NCI-H128 (cell line): ENCODE measurements around the gene MAPK8.
"Not testable (repeated sequence)": the region's sequence is repeated elsewhere in the genome, so short reads cannot be mapped to it uniquely, and the experiment has no call there.

Experiments
- DNase-seq: peaks from one replicate; lab custom pipeline; 2025; ENCODE audit not compliant: unreplicated experiment; lab: John Stamatoyannopoulos, UW

The MAPK8 gene

GRCh38 chr10:48306265-48306869 lies at the start of gene MAPK8:
Gene MAPK8, plus strand, starts transcription at chr10:48306677. Its CDS starts 94,984 bp downstream, at chr10:48401661.
- DNase-seq, result peak; percentile 77

DNA sequence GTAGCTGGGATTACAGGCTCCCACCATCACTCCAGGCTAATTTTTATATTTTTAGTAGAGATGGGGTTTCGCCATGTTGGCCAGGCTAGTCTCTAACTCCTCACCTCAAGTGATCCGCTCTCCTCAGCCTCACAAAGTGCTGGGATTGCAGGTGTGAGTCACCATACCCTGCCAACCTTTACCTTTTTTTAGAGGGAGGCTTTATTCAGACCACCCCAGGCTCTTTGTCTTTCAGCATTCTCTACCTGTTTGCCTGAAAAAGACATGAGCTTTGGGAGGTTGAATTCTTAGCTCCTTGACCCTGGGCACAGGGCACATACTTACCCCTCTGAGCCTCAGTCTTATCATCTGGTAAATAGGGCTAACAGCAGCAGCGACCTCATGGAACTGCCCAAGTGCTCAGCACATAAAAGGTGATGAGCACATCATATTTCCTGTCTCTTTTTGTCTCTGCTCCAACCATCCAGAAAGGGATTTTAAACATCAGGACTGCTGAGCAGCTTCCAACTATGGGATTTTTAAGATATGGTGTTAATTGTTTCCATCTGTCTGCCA lies 49.0 kb upstream of the MAPK8 start:
- DNase-seq, result no peak

DNA sequence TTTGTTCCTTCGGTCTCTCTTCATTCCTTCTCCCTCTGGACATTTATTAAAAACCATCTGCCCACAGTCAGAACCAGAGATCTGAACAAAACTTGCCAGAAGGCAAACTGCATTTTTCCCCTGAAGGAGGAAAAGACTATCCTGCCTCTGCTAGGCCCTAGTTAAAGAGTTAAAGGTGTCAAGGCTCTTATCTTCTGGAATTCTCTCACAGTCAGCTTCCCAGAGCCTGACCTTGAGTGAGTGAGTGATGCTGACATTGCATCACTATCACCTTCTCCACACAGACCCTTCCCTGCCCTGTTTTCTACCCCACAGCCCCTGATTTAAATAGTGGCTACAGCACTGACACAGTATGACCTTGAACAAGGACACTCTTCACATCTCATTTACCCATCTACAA lies 48.4 kb upstream of the MAPK8 start:
- no peak for DNase-seq

GRCh38 chr10:48266528-48266927 lies 39.9 kb upstream of the MAPK8 start:
- no peak for DNase-seq

- DNase-seq, result no peak
These were observed 35.3 kb upstream of the MAPK8 start for GRCh38 chr10:48271047-48271730.

DNA sequence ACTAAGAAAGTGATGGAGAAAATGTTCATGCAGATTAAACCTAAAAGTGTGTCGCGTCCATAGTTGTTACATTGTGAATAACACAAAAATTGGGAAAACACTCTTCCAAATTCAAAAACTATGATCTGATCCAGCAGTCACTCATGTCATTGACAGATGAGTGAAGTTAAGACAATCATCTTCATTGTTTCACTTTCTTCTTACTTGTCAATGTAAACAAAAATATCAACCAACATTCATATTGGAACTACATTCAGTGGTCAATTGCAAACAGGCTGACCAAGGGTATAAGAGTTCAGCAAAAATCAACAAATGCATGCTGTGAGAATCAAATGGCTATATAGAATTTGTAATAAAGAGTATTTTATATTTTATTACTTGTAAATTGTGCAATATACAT lies 33.8 kb upstream of the MAPK8 start:
- DNase-seq, result no peak

- no peak for DNase-seq
These were observed 32.7 kb upstream of the MAPK8 start for GRCh38 chr10:48273741-48274140.

DNA sequence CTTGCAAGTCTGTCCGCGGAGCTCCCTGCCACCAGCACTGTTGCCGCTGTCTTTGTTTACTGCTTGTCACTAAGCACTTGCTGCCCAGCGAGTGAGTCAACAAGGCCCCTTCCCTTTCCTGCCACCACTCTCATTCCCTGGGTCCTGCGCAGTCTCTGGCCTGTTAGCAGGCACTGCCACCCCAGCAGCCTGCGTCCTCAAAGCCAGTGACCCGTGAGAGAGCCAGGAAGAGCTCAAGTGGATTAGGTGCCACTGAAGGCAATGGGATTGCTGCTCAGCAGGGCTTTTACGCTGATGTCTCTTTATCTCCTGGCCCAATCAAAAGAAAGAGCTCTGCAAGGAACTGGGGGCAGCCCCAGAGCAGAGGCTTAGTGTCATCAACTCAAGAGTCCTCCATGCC lies 31.8 kb upstream of the MAPK8 start, which contains the start of gene FRMPD2:
Gene FRMPD2 (minus strand): TSS at position 61 of the 400 bp plus-strand sequence. CDS start 129 bp downstream, outside the sequence.
- no peak for DNase-seq

DNA sequence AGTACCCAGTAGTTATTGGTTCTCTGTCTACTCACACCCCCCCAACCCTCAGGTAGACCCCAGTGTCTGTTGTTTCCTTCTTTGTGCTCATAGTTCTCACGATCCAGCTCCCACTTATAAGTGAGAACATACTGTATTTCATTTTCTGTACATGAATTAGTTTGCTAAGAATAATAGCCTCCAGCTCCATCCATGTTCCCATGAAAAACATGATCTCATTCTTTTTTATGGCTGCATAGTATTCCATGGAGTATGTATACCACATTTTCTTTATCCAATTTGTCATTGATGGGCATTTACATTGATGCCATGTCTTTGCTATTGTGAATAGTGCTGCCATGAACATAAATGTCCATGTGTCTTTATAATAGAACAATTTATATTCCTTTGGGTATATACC lies 29.4 kb upstream of the MAPK8 start:
- DNase-seq, result no peak

DNA sequence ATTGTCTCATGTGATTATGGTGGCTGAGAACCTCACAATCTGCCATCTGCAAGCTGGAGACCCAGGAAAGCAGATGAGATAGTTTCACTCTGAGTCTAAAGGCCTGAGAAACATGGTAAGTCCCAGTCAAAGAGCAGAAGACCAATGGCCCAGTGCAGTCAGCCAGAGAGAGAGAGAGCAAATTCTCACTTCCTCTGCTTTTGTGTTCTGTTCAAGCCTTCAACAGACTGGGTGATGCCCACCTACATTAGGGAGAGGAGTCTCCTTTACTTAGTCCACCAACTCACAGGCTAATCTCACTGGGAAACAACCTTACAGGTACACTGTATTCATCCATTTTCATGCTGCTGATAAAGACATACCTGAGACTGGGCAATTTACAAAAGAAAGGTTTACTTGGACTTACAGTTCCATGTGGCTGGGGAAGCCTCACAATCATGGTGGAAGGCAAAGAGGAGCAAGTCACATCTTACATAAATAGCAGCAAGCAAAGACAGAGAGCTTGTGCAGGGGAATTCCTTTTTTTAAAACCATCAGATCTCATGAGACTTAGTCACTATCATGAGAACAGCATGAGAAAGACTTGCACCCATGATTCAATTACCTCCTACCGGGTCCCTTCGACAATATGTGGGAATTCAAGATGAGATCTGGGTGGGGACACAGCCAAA lies 27.3 kb upstream of the MAPK8 start:
- DNase-seq, result no peak

GRCh38 chr10:48281697-48282096 lies 24.8 kb upstream of the MAPK8 start:
- not testable (repeated sequence) for DNase-seq

- DNase-seq, result no peak
These were observed 23.6 kb upstream of the MAPK8 start for GRCh38 chr10:48282829-48283228.

DNA sequence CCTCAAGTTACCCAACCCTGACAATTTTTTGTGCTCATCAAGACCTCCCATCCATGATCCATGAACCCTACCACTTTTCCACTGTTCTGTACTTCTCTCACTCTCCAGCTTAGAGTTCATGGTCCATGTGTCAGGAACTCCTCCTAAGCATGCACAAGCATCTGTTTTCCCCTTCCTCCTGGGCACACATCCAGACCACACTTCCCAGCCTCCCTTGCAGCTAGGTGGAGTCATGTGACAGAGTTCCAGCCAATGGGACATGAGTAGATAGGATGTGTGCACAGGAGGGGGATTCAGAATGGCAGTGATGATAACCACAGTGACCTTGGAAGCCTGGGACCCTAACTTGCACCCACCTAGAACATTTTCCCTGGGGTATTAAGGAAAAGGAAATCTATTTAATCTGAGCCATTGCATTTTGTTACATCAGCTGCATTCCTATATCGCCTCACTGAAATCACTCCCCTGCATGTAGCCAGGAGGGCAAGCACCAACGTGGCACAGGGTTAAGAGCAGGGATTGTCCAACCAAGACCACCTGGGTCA lies 22.4 kb upstream of the MAPK8 start:
- no peak for DNase-seq

- no peak for DNase-seq
These were observed 21.7 kb upstream of the MAPK8 start for GRCh38 chr10:48284811-48285210.

DNA sequence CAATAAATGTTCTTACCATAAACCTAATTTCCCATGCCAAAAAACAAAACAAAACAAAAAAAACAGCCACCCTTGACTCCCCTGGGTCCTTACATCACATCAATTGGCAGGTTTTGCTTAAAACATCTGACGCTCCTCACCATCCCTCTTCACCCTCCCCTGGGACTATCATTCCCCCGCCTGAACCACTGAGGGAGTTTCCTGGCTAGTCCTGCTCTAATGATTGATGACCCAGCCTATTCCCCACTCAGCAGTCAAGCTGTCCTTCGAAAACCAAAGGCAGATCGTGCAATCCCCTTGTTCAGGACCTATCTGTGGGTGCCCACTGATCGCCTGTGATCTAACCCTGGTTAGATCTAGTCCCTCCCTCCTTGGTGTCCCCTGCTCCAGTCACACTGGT lies 20.8 kb upstream of the MAPK8 start:
- DNase-seq, result no peak

DNA sequence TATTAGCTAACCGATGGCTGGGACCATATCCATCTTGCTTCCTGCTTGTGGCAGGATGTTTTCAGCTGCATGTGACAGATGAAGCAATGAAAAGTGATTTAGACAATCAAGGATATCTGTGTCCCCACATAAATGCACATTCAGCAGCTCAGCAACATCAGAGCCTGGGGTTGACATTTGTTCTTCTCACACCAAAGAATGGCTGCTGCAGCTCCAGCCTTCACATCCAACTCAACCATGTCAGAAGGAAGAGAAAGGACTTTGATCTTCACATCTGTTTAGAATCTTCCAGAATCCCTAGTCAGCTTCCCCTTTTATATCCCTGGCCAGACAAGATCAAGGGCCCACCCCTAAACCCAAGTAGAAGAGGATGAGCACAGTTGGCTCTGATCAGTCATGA lies 20.1 kb upstream of the MAPK8 start:
- no peak for DNase-seq

GRCh38 chr10:48287417-48288391 lies 18.8 kb upstream of the MAPK8 start:
- DNase-seq, result no peak

DNA sequence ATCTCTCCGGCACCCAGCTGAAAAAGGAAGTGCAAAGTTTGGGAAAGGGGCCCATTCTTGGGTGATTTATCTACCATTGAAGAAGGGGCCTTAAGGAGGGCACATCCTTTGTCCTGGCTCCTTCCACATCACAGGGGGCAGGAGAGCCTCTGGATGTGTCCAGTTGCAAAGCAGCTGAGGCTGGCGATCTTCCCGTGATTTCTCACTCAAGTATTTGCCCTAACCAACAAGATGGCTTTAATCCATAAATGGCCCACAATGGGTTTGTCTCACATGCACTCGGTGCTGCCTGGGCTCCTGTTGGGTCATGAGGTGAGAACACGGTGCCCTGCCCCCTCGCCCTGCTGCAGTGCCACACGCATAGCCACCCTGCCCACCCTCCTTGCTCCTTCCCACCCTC lies 17.8 kb upstream of the MAPK8 start:
- DNase-seq, result no peak

- peak; percentile 1 for DNase-seq
These were observed 16.8 kb upstream of the MAPK8 start for GRCh38 chr10:48289501-48290238.

DNA sequence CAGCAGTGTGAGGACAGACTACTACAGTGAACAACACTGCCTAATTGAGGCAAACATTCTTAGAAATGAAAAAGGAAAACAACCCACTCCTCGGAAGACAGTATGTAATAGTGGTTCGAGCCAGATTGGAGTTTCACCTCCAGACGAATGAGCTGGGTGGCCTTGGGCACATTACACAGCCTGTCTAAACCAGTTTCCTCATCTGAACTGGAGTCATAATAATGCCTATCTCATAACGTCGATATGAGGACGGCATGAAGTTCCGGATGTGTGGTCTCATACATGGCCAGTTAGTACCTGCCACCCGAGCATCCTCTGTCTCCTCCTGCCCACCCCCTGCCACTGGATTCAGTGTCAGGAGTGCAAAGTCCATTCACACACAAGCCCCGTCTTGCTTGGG lies 16.2 kb upstream of the MAPK8 start:
- DNase-seq, result no peak
